GM23248 (cell line): ENCODE measurements around the gene PTGES. TPM values are rescaled to one million over a fixed set of nuclear protein-coding genes. Genes with fewer than 3 reads are reported as not detected.
"Not testable (repeated sequence)": the region's sequence is repeated elsewhere in the genome, so short reads cannot be mapped to it uniquely, and the experiment has no call there.

Experiments
- DNase-seq: peaks from one replicate; pipeline ENCODE4 v3.0.0-alpha.2; 2015
- H2AFZ ChIP-seq: fragments of 200-600 bp; sonication (generic); 2 replicates; pipeline ENCODE4 v1.6.1; 2016; ENCODE audit warnings: antibody characterized with exemption
- H3F3A ChIP-seq: fragments of 200-600 bp; sonication (generic); 2 replicates; pipeline ENCODE4 v1.6.1; 2016; ENCODE audit warnings: mild to moderate bottlenecking, antibody characterized with exemption, mixed run types; ENCODE audit not compliant: insufficient read depth
- H3K27ac ChIP-seq: fragments of 200-600 bp; sonication (generic); 2 replicates; pipeline ENCODE4 v1.5.1; 2016; ENCODE audit warnings: mild to moderate bottlenecking
- H3K27me3 ChIP-seq: fragments of 200-600 bp; sonication (generic); replicated peaks from 2 replicates; pipeline ENCODE4 v1.6.1; 2016; ENCODE audit warnings: mild to moderate bottlenecking; ENCODE audit not compliant: insufficient read depth
- H3K36me3 ChIP-seq: fragments of 200-600 bp; sonication (generic); 2 replicates; pipeline ENCODE4 v1.6.1; 2016; ENCODE audit warnings: low read depth, mild to moderate bottlenecking
- H3K4me1 ChIP-seq: fragments of 200-600 bp; sonication (generic); 2 replicates; pipeline ENCODE4 v1.6.1; 2016; ENCODE audit warnings: mild to moderate bottlenecking; ENCODE audit not compliant: insufficient read depth
- H3K4me2 ChIP-seq: fragments of 200-600 bp; sonication (generic); one replicate; pipeline ENCODE4 v1.6.1; 2016; ENCODE audit warnings: mild to moderate bottlenecking; ENCODE audit not compliant: unreplicated experiment
- H3K4me3 ChIP-seq: fragments of 200-600 bp; sonication (generic); 2 replicates; pipeline ENCODE4 v1.5.1; 2016; ENCODE audit warnings: mild to moderate bottlenecking
- H3K79me2 ChIP-seq: fragments of 200-600 bp; sonication (generic); 2 replicates; pipeline ENCODE4 v1.6.1; 2016; ENCODE audit warnings: mild to moderate bottlenecking; ENCODE audit not compliant: insufficient read depth
- H3K9ac ChIP-seq: fragments of 200-600 bp; sonication (generic); 2 replicates; pipeline ENCODE4 v1.6.1; 2016; ENCODE audit warnings: mild to moderate bottlenecking
- H3K9me2 ChIP-seq: fragments of 200-600 bp; sonication (generic); 2 replicates; pipeline ENCODE4 v1.6.1; 2016; ENCODE audit warnings: mixed run types, mild to moderate bottlenecking, moderate library complexity; ENCODE audit not compliant: insufficient read depth
- H3K9me3 ChIP-seq: fragments of 200-600 bp; sonication (generic); one replicate; pipeline ENCODE4 v1.6.1; 2017; ENCODE audit warnings: low read depth
- H4K20me1 ChIP-seq: fragments of 200-600 bp; sonication (generic); 2 replicates; pipeline ENCODE4 v1.6.0; 2016; ENCODE audit not compliant: insufficient read depth
- EZH2 ChIP-seq: fragments of 200-600 bp; sonication (generic); IDR thresholded peaks from 2 replicates; pipeline ENCODE4 v1.6.1; 2018; ENCODE audit warnings: antibody characterized with exemption, mild to moderate bottlenecking; ENCODE audit not compliant: insufficient read depth, poor library complexity, severe bottlenecking
- EZH2phosphoT487 ChIP-seq: fragments of 200-600 bp; sonication (generic); IDR thresholded peaks from 2 replicates; pipeline ENCODE4 v1.6.1; 2018; ENCODE audit warnings: antibody characterized with exemption, moderate library complexity, mild to moderate bottlenecking, low read depth; ENCODE audit not compliant: insufficient read depth
- WGBS, 2 experiments: methylation state at CpG; one replicate each; pipeline ENCODE4 v1.1.6; 2015 to 2017; ENCODE audit warnings: low lambda C conversion rate in 2 of 2, low coverage in 1 of 2; ENCODE audit errors: missing lambda C conversion rate in 2 of 2; 5-methylcytosine and 5-hydroxymethylcytosine counted together
- in situ Hi-C: fragments of 300-500 bp; cut with MboI; formaldehyde crosslinking; loops from 2 replicates; pipeline ENCODE4 v1.15.0; 2020
- polyA plus RNA-seq: library from polyadenylated mRNA; unstranded; fragments of >200 nt; fragmentation: Nextera tagmentation; extraction: Ambion mirVana; gene quantifications from 2 replicates; pipeline ENCODE4 v1.2.1, GENCODE V29; 2016
- total RNA-seq: library from RNA; depleted of rRNA; stranded (reverse); fragments of >200 nt; shearing (Covaris generic); gene quantifications from 2 replicates; pipeline ENCODE4 v1.2.3, GENCODE V29; 2014

The PTGES gene
- total and polyA plus RNA-seq, 2 experiments from 2014 or later, result 12.6 to 22.0 TPM

GRCh38 chr9:129769669-129770068, 16.8 kb upstream of the PTGES start:
- in situ Hi-C loops, result no loop called here

GRCh38 chr9:129768486-129768885, 15.6 kb upstream of the PTGES start:
- no peak for DNase-seq
- 96 to 97% methylated on average over 6 of the region's 6 CpGs for WGBS, 2 experiments
- Histone ChIP-seq H3K9ac (no peak overlapping the region), H2AFZ (no peak overlapping the region), H3K9me3 (no peaks in the 10 kb centered on the region), H3K4me1 (peaks cover 2% of the 10 kb centered on the region), H3K4me2 (no peak overlapping the region), H3F3A (peaks cover 2% of the 10 kb centered on the region; the same call in 1 of the 2 replicates), H3K27me3 (no peaks in the 10 kb centered on the region), H3K4me3 (no peak overlapping the region), H3K79me2 (no peaks in the 10 kb centered on the region), H4K20me1 (no peaks in the 10 kb centered on the region), H3K9me2 (no peaks in the 10 kb centered on the region), H3K36me3 (no peaks in the 10 kb centered on the region), H3K27ac (no peak overlapping the region)
- in situ Hi-C loops, result no loop called here
- TF ChIP-seq EZH2phosphoT487 (no peak), EZH2 (no peak)

More at GRCh38 chr9:129769669-129770068, 16.8 kb upstream of the PTGES start:
- Histone ChIP-seq H2AFZ (no peak overlapping the region), H3K9me2 (no peaks in the 10 kb centered on the region), H3K36me3 (no peaks in the 10 kb centered on the region), H3K27me3 (no peaks in the 10 kb centered on the region), H4K20me1 (no peaks in the 10 kb centered on the region), H3K4me1 (no peaks in the 10 kb centered on the region), H3K4me2 (no peak overlapping the region), H3K4me3 (no peak overlapping the region), H3K79me2 (no peaks in the 10 kb centered on the region), H3K27ac (no peak overlapping the region), H3K9ac (no peak overlapping the region), H3F3A (no peaks in the 10 kb centered on the region), H3K9me3 (no peaks in the 10 kb centered on the region)
- TF ChIP-seq EZH2phosphoT487, result no peak
- no peak for TF ChIP-seq EZH2
- WGBS, 2 experiments, result 82 to 83% methylated on average over 5 of the region's 5 CpGs
- DNase-seq, result no peak

GRCh38 chr9:129765764-129766317, 13.0 kb upstream of the PTGES start:
- H3K27ac ChIP-seq, result no peak overlapping the region
- no peak for DNase-seq
- no peaks in the 10 kb centered on the region for H4K20me1 ChIP-seq
- H3K9me2 ChIP-seq, result no peaks in the 10 kb centered on the region
- peaks cover 24% of the 10 kb centered on the region for H3F3A ChIP-seq
- no peaks in the 10 kb centered on the region for H3K9me3 ChIP-seq
- no peak overlapping the region for H2AFZ ChIP-seq
- no peak overlapping the region for H3K4me3 ChIP-seq
- H3K4me2 ChIP-seq, result no peak overlapping the region
- in situ Hi-C loops, result no loop called here
- no peaks in the 10 kb centered on the region for H3K79me2 ChIP-seq
- TF ChIP-seq EZH2, result no peak
- TF ChIP-seq EZH2phosphoT487, result no peak
- H3K27me3 ChIP-seq, result no peaks in the 10 kb centered on the region
- H3K9ac ChIP-seq, result no peak overlapping the region
- WGBS, 2 experiments, result 95 to 98% methylated on average over 4 of the region's 4 CpGs
- H3K4me1 ChIP-seq, result peaks cover 26% of the 10 kb centered on the region
- H3K36me3 ChIP-seq, result no peaks in the 10 kb centered on the region

- H3K27ac ChIP-seq, result peak overlapping the region; percentile 94
- no peaks in the 10 kb centered on the region for H4K20me1 ChIP-seq
- peak overlapping the region; percentile 29 for H3K4me2 ChIP-seq
- H3K4me1 ChIP-seq, result peaks cover 26% of the 10 kb centered on the region
- no peak overlapping the region for H3K4me3 ChIP-seq
- H3K9me2 ChIP-seq, result no peaks in the 10 kb centered on the region
- H3K79me2 ChIP-seq, result no peaks in the 10 kb centered on the region
- 61 to 65% methylated on average over 13 of the region's 13 CpGs for WGBS, 2 experiments
- TF ChIP-seq EZH2, result no peak
- TF ChIP-seq EZH2phosphoT487, result no peak
- H3K36me3 ChIP-seq, result no peaks in the 10 kb centered on the region
- no peaks in the 10 kb centered on the region for H3K27me3 ChIP-seq
- H2AFZ ChIP-seq, result no peak overlapping the region
- in situ Hi-C loops, result no loop called here
- H3K9ac ChIP-seq, result peak overlapping the region; percentile 67
- peak; percentile 67 for DNase-seq
- peaks cover 24% of the 10 kb centered on the region for H3F3A ChIP-seq
- H3K9me3 ChIP-seq, result no peaks in the 10 kb centered on the region
Observed at GRCh38 chr9:129762985-129763926, 10.4 kb upstream of the PTGES start.

GRCh38 chr9:129762370-129762984, 9.6 kb upstream of the PTGES start:
- H3K27ac ChIP-seq, result peak overlapping the region; percentile 94
- H3K79me2 ChIP-seq, H3K27me3 ChIP-seq, H2AFZ ChIP-seq, H4K20me1 ChIP-seq, H3K9me3 ChIP-seq, H3K36me3 ChIP-seq, in situ Hi-C loops, H3K4me3 ChIP-seq, H3K9me2 ChIP-seq: not testable (repeated sequence)
- WGBS, 2 experiments, result 8 to 14% methylated on average over 13 of the region's 13 CpGs
- H3K9ac ChIP-seq, result peak overlapping the region; percentile 77
- H3K4me1 ChIP-seq, result peaks cover 26% of the 10 kb centered on the region
- H3K4me2 ChIP-seq, result peak overlapping the region; percentile 58
- H3F3A ChIP-seq, result peaks cover 24% of the 10 kb centered on the region
- DNase-seq, result peak; percentile 91
